PC-9 (cell line): ENCODE data around the gene SIGLEC12. TPM values are rescaled to one million over a fixed set of nuclear protein-coding genes. Genes with fewer than 3 reads are reported as not detected.

Experiments
- BruUV-seq: library from RNA; stranded (reverse); fragments of 400-500 nt; replicated peaks from 2 replicates; lab custom pipeline; 2021; lab: Mats Ljungman, UMichigan
- CTCF ChIA-PET: fragments of 300-600 bp; sonication (Branson Sonifier 250); formaldehyde crosslinking; loops from one replicate; lab custom pipeline; 2022; ENCODE audit warnings: antibody characterized with exemption; lab: Charles Lee
- POLR2A ChIA-PET: fragments of 300-600 bp; sonication (Branson Sonifier 250); formaldehyde crosslinking; loops from one replicate; lab custom pipeline; 2022; ENCODE audit warnings: antibody characterized with exemption; ENCODE audit not compliant: unreplicated experiment; lab: Charles Lee
- DNase-seq, 2 experiments: peaks; one replicate each; pipeline versions ENCODE4 v3.0.0 to v3.0.0-alpha.2; 2015 to 2022; ENCODE audit warnings: mixed read lengths in 1 of 2
- H2AFZ ChIP-seq: fragments of 200-600 bp; sonication (generic); 2 replicates; pipeline ENCODE4 v1.8.1; 2017; ENCODE audit warnings: antibody characterized with exemption
- H3F3A ChIP-seq: fragments of 200-600 bp; sonication (generic); 2 replicates; pipeline ENCODE4 v1.8.1; 2017; ENCODE audit warnings: antibody characterized with exemption, mild to moderate bottlenecking, low read depth; ENCODE audit not compliant: insufficient read depth
- H3K27ac ChIP-seq: fragments of 200-600 bp; sonication (generic); 2 replicates; pipeline ENCODE4 v1.6.1; 2016; ENCODE audit warnings: mixed run types
- H3K27me3 ChIP-seq: fragments of 200-600 bp; sonication (generic); 2 replicates; pipeline ENCODE4 v1.6.1; 2016; ENCODE audit warnings: low read depth, mixed run types; ENCODE audit not compliant: insufficient read depth
- H3K36me3 ChIP-seq: fragments of 200-600 bp; sonication (generic); 2 replicates; pipeline ENCODE4 v1.6.1; 2016; ENCODE audit warnings: low read depth, mixed run types
- H3K4me1 ChIP-seq: fragments of 200-600 bp; sonication (generic); replicated peaks from 2 replicates; pipeline ENCODE4 v1.6.1; 2016; ENCODE audit warnings: mixed run types; ENCODE audit not compliant: insufficient read depth
- H3K4me2 ChIP-seq: fragments of 200-600 bp; sonication (generic); 2 replicates; pipeline ENCODE4 v1.6.1; 2017; ENCODE audit warnings: mixed run types
- H3K4me3 ChIP-seq: fragments of 200-600 bp; sonication (generic); 2 replicates; pipeline ENCODE4 v1.6.1; 2016; ENCODE audit warnings: mixed run types
- H3K79me2 ChIP-seq: fragments of 200-600 bp; sonication (generic); 2 replicates; pipeline ENCODE4 v1.6.1; 2017; ENCODE audit warnings: low read depth, mixed run types
- H3K9me2 ChIP-seq: fragments of 200-600 bp; sonication (generic); 2 replicates; pipeline ENCODE4 v1.8.1; 2017; ENCODE audit warnings: mild to moderate bottlenecking; ENCODE audit not compliant: insufficient read depth
- H3K9me3 ChIP-seq: fragments of 200-600 bp; sonication (generic); 2 replicates; pipeline ENCODE4 v1.8.1; 2016; ENCODE audit warnings: low read depth; ENCODE audit not compliant: insufficient read depth
- H4K20me1 ChIP-seq: fragments of 200-600 bp; sonication (generic); 2 replicates; pipeline ENCODE4 v1.8.1; 2017; ENCODE audit not compliant: insufficient read depth
- EZH2 ChIP-seq: fragments of 200-600 bp; sonication (generic); IDR thresholded peaks from 2 replicates; pipeline ENCODE4 v1.8.0; 2017; ENCODE audit warnings: antibody characterized with exemption, low read depth
- intact Hi-C: fragments of 100-400 bp; cut with micrococcal nuclease; formaldehyde crosslinking; loops from one replicate; pipeline ENCODE4 v1.10.0; 2022; ENCODE audit not compliant: unreplicated experiment
- total RNA-seq: library from RNA; stranded (reverse); gene quantifications from 2 replicates; pipeline ENCODE4 v1.2.3, GENCODE V29; 2021
- TF ChIP-seq, protein P1 (sequence below): fragments of 200-600 bp; sonication (generic); conservative IDR thresholded peaks from 2 replicates; pipeline ENCODE4 v1.6.1; 2017; ENCODE audit warnings: mixed run types, antibody characterized with exemption, mild to moderate bottlenecking, moderate library complexity

The SIGLEC12 gene
- total RNA-seq, 1 experiment from 2014 or later, result not detected

DNA sequence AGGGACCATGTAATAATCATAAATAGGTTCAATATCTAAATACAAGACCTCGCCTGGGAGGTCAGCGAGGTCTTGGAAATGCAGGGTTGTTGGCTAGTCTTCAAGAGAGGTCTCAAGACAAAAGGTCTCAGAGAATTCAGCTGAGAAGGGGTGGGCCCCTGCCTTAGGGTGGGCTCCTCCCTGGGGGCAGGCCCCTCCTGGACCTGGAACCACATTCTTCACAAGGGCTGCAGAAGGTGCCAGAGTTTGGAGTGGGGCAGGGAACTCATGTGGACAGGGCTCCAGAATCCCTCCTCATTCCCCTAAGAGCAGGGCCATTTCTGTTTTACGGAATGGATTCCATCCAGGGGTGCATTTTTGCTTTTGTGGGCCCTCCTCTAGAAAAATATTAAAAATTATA lies 13.1 kb downstream of the SIGLEC12 start:
- intact Hi-C loops, result no loop called here
- no peak overlapping the region for H2AFZ ChIP-seq
- H3K9me2 ChIP-seq, result no peaks in the 10 kb centered on the region
- no peaks in the 10 kb centered on the region for H3K9me3 ChIP-seq
- no peak for DNase-seq
- no peaks in the 10 kb centered on the region for H3K36me3 ChIP-seq
- no peak overlapping the region for H3K4me3 ChIP-seq
- no peaks in the 10 kb centered on the region for H3K79me2 ChIP-seq
- ChIA-PET POLR2A (no interaction called here), CTCF (no interaction called here)
- H3K27ac ChIP-seq, result no peak overlapping the region
- H3F3A ChIP-seq, result no peaks in the 10 kb centered on the region
- no peaks in the 10 kb centered on the region for H3K4me1 ChIP-seq
- no peak overlapping the region for H3K4me2 ChIP-seq
- no peaks in the 10 kb centered on the region for H4K20me1 ChIP-seq
- BruUV-seq, result no TSS peak
- peaks cover 70% of the 10 kb centered on the region for H3K27me3 ChIP-seq
- TF ChIP-seq, protein P1, sequence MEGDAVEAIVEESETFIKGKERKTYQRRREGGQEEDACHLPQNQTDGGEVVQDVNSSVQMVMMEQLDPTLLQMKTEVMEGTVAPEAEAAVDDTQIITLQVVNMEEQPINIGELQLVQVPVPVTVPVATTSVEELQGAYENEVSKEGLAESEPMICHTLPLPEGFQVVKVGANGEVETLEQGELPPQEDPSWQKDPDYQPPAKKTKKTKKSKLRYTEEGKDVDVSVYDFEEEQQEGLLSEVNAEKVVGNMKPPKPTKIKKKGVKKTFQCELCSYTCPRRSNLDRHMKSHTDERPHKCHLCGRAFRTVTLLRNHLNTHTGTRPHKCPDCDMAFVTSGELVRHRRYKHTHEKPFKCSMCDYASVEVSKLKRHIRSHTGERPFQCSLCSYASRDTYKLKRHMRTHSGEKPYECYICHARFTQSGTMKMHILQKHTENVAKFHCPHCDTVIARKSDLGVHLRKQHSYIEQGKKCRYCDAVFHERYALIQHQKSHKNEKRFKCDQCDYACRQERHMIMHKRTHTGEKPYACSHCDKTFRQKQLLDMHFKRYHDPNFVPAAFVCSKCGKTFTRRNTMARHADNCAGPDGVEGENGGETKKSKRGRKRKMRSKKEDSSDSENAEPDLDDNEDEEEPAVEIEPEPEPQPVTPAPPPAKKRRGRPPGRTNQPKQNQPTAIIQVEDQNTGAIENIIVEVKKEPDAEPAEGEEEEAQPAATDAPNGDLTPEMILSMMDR, result no peak
- TF ChIP-seq EZH2, result no peak

DNA sequence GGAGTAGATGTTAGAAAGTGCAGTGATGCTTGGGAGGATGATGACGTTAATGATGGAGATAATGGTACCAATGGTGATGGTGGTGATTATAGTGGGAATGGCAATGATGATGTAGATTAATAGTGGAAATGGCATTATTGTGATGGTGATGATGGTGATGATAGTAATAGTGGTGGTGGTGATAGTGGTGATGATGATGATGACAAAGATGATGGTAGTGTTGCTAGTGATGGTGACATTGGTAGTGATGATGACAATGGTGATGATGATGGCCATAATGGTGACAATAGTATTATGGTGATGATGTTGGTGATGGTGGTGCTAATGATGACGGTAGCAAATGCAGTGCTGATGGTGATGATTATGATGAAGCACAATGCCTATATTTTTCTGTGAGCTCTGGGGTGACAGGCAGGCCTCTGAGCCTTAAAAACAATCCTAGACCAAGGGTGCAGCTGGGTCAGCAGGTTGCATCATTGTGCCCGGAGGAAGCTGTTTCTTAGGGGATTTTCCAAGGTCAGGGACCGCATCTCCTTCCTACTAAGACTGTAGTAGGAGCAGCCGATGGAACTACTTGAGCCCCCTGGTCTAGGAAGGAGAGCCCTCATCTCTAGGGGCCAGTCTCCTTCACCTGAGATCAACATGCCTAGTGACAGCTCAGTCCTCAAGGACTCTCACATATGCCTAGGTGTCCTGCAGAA lies 15.5 kb downstream of the SIGLEC12 start:
- Histone ChIP-seq H3K4me2 (no peak overlapping the region), H3K36me3 (no peaks in the 10 kb centered on the region), H3K9me3 (no peaks in the 10 kb centered on the region), H4K20me1 (no peaks in the 10 kb centered on the region), H3K9me2 (no peaks in the 10 kb centered on the region), H3K27ac (no peak overlapping the region), H3K4me3 (no peak overlapping the region), H3K79me2 (no peaks in the 10 kb centered on the region), H3K27me3 (peaks cover 68% of the 10 kb centered on the region), H3K4me1 (no peaks in the 10 kb centered on the region), H2AFZ (no peak overlapping the region), H3F3A (no peaks in the 10 kb centered on the region)
- no TSS peak for BruUV-seq
- ChIA-PET CTCF (no interaction called here), POLR2A (no interaction called here)
- intact Hi-C loops, result no loop called here
- TF ChIP-seq, protein P1, result no peak
- TF ChIP-seq EZH2, result no peak
- no peak for DNase-seq

DNA sequence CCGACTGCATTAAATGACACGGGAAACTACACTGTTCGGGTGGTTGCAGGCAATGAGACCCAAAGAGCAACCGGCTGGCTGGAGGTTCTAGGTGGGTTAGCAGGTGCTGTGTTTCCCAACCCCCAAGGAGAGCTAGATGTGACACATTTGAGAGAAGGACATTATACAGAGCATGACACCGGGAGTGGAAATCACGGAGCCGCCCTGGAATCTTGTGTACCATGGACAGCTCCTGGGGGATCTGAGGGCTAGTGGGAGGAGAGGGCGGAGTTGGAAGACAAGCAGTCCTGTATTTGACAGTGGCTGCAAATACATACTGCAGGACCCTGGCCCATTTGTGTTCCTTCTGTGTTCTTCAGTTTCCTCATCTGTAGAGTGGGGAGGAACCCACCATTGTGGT lies 21.0 kb downstream of the SIGLEC12 start:
- H3K4me1 ChIP-seq, result no peaks in the 10 kb centered on the region
- H4K20me1 ChIP-seq, result no peaks in the 10 kb centered on the region
- no TSS peak for BruUV-seq
- no peaks in the 10 kb centered on the region for H3K9me3 ChIP-seq
- H3K79me2 ChIP-seq, result no peaks in the 10 kb centered on the region
- H3F3A ChIP-seq, result no peaks in the 10 kb centered on the region
- no peaks in the 10 kb centered on the region for H3K36me3 ChIP-seq
- H3K4me3 ChIP-seq, result no peak overlapping the region
- H3K9me2 ChIP-seq, result no peaks in the 10 kb centered on the region
- H2AFZ ChIP-seq, result no peak overlapping the region
- ChIA-PET CTCF (no interaction called here), POLR2A (no interaction called here)
- DNase-seq, result no peak
- TF ChIP-seq, protein P1, result no peak
- no peak for TF ChIP-seq EZH2
- no peak overlapping the region for H3K27ac ChIP-seq
- intact Hi-C loops, result no loop called here
- peaks cover 59% of the 10 kb centered on the region for H3K27me3 ChIP-seq
- H3K4me2 ChIP-seq, result no peak overlapping the region
